GM21528 (cell line): ENCODE data around the gene MED16.

ENCODE experiments used
- ATAC-seq: cut with Tn5 transposase; IDR thresholded peaks from one replicate; pipeline ENCODE4 v1.9.1; 2021; ENCODE audit warnings: mild to moderate bottlenecking, moderate library complexity; ENCODE audit not compliant: unreplicated experiment, low FRiP score

Gene MED16

GRCh38 chr19:929203-929890 lies 36.4 kb upstream of the MED16 start:
- ATAC-seq: no peak

GRCh38 chr19:928471-929202 lies 35.6 kb upstream of the MED16 start:
- ATAC-seq: no peak

DNA sequence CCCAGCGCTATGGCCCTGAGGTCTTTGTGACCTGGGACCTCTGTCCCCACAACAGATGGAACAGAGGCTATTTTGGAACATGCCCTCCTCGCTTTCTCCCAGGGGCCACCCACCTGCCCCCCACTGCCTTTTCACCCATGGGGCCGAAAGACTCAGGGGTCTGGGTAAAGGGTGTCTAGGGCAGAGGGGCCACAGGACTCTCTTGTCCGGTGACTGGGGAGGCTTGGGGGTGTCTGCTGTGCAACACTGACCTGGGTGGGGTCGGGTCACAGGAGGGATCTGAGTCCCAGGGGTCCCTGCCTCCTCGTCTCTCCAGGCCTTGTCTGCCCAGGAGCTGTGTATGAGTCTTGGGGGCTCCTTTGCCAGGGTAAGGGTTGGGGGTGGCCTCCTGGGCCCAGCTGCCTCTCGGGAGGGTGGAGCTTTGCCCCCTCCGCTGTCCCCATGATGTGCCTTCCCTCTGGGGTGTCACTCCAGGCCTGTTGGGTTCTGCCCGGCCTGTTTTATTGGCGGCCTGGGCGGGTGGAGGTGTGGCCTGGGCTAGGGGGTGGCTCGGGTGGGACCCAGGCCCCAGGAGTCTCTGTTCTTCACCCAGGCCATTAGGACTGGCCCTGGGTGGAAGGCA lies 34.9 kb upstream of the MED16 start:
- no peak for ATAC-seq

DNA sequence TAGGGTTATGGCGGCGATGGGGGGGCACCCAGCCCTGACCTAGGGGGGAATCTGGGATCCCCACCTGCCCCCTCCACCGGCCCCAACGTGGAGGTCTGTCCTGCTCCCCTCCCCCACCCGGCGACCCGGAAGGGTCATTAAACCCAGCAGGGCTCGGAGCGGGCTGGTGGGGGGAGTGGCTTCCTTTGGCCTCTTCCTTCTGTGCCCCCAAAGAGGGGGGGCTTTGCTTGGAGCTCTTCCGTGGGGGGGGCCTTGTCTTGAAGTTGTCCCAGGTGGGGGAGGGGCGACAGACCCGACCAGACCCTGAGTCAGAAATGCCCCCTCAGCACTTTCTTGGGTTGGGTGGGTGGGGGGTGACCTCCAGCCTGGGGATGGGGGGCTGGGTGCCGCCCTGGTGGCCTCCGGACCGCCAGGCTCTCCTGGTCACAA lies 34.4 kb upstream of the MED16 start:
- ATAC-seq: no peak

DNA sequence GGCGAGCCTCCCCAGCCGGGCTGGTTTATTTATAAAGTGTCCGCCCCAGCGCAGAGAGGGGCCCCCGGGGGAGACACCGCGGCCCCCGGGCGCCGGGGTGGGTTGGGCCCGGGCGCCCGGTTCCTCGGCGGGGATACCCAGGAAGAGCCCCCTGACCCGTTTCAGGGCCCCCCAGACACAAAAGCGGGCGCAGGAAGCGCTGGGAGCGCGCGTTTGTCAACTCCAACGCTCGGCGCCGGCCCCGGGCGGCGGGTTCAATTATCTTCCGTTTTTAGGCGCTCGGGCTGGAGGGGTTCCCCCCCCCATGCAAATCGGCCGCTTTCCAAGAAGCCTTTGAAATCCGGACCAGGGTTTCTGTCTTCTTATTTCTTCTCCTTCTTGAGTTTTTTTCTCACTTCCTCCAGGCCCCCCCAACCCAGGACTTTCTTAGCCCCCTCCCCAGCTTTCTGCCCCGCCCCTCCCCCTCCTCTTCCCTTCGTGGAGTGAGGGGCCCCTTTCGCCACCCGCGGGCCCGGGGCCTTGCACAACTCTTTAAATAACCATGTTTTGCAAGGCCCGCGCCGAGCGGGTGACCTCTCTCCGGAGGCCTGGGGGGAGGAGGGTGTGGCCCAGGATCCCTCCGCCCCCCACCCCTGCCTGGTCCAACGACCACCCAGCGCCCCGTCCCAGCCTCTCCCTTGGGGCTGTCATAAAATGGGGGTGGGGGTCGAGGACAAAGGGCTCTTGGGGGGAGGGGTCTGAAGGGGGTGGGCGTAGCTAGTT lies 33.8 kb upstream of the MED16 start:
- no peak for ATAC-seq

- no peak for ATAC-seq
Measured at GRCh38 chr19:926323-926588, 33.3 kb upstream of the MED16 start.

DNA sequence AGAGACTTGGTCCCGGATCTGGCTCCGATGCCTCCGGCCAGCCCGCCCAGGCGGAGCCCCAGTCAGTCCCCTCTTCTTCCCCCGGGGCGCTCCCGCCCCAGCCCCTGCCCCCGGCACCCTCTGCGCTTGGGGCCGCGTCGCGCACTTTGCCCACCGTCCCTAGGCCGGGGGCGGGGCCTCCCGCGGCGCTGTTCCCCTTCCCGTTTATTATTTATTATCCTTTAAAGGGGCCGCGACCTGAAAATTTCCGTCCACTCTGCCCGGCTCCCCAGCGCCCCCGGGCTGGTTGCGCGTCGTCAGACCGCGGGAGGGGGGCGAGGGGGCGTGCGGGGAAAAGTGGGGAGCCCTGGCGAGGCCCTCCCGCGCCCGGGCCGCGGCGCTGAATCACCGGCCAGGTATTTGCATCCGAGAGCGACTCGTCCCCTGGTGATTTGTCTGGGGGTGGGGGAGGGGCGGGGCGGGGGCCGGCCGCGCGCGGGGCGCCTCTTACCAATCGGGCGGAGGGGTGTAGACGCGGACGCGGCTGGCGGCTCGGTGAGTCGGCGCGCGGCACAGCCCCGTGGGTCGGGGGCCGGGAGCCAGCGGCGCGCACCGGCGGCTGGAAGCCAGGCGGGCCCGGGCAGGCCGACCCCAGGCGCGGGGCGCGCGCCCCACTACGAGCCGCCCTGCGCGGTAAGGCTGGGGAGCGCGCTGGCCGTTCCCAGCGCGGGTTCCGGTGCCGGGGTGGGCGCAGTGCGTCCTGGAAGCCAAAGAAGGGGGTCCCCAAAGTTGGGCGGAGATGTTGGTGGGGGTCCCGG lies 32.7 kb upstream of the MED16 start, which contains the start of gene ARID3A:
TSS of gene ARID3A (plus strand) at position 510 of the 797 bp plus-strand sequence. CDS start 3,494 bp downstream, outside the sequence.
- ATAC-seq: peak; percentile 53

- peak; percentile 46 for ATAC-seq
Measured at GRCh38 chr19:925087-925525, 32.1 kb upstream of the MED16 start.

- no peak for ATAC-seq
Measured at GRCh38 chr19:924553-925086, 31.6 kb upstream of the MED16 start.

- peak; percentile 38 for ATAC-seq
Measured at GRCh38 chr19:920051-920864, 27.3 kb upstream of the MED16 start.

DNA sequence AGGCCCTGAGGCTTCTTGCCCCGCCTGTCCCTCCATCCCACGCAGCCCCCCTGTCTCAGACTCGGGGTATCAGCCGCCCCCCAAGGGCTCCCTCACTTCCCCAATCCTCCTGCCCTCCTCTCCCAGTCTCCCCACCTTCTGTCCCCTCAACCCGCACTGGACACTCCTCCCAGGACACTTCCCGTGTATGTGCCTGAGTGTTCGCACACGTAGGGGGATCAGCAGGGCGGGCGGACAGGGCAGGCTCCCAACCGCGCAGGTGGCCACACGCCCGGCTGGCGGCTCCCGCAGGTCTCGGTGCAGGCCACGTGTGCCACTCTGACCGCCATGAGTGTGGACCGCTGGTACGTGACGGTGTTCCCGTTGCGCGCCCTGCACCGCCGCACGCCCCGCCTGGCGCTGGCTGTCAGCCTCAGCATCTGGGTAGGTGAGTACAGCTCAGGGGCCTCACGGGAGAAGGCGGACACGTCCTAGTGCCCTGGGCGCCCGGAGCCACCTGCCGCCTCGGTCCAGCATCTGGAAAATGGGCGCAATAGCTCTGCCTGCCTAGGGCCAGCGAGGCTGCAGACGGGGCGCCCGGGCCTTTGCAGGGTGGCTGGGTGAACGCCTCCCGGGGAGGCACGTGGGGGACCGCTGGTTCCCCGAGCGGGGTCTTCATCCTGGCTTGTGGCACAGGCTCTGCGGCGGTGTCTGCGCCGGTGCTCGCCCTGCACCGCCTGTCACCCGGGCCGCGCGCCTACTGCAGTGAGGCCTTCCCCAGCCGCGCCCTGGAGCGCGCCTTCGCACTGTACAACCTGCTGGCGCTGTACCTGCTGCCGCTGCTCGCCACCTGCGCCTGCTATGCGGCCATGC lies 26.4 kb upstream of the MED16 start:
- ATAC-seq: peak; percentile 13

DNA sequence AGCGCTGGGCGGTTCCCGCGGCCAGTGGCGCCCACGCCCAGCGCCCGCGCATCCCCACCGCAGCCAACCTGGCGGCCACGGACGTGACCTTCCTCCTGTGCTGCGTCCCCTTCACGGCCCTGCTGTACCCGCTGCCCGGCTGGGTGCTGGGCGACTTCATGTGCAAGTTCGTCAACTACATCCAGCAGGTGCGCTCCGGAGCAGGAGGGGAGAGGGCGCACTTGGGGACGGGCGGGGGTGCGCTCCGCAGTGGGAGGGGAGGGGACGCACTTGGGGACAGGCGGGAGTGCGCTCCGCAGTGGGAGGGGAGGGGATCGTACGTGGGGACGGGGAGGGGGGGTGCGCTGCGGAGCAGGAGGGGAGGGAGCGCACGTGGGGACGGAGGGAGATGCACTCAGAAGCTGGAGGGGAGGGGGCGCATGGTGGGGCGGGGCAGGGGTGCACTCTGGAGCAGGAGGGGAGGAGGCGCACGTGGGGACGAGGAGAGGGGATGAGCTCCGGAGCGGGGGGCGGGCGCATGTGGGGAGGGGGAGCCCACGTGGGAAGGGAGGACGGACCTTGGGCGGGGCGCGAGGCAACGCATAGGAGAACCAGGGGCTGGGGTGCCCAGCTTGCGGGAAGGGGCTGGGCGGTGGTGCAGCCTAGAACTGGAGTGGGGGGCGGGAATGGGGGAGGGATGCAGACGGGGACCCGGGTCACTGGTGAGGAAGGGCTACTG lies 25.7 kb upstream of the MED16 start:
- no peak for ATAC-seq

- no peak for ATAC-seq
Measured at GRCh38 chr19:918152-918437, 25.1 kb upstream of the MED16 start.

DNA sequence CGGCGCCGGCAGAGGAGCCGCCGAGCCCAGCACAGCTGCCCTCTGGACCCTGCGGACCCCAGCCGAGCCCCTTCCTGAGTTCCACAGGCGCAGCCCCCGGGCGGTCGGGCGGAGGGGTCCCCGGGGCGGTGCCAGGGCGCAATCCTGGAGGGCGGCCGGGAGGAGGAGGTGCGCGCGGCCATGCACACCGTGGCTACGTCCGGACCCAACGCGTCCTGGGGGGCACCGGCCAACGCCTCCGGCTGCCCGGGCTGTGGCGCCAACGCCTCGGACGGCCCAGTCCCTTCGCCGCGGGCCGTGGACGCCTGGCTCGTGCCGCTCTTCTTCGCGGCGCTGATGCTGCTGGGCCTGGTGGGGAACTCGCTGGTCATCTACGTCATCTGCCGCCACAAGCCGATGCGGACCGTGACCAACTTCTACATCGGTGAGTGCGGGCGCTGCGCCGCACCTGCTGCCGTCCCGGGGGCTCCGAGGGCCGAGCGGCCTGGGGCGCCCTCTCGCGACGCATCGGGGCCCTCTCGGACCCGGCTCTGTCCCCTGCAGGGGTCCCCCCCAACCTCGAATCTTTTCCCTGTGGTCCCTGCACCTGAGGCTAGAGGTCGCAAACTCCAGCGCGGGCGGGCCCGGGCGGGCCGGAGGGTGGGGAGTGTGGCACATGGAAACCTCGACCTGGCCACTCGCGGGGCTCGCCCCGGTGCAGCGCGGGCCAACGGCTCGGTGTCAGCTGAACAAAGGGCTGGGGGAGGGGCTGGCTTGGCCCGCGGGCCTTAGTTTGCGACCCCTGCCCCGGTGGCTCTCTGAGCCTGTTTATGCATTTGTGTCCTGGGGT lies 24.6 kb upstream of the MED16 start, which contains the start of gene KISS1R:
TSS of gene KISS1R (plus strand) at position 11 of the 829 bp plus-strand sequence. CDS start at position 181, 170 bp downstream.
- no peak for ATAC-seq

DNA sequence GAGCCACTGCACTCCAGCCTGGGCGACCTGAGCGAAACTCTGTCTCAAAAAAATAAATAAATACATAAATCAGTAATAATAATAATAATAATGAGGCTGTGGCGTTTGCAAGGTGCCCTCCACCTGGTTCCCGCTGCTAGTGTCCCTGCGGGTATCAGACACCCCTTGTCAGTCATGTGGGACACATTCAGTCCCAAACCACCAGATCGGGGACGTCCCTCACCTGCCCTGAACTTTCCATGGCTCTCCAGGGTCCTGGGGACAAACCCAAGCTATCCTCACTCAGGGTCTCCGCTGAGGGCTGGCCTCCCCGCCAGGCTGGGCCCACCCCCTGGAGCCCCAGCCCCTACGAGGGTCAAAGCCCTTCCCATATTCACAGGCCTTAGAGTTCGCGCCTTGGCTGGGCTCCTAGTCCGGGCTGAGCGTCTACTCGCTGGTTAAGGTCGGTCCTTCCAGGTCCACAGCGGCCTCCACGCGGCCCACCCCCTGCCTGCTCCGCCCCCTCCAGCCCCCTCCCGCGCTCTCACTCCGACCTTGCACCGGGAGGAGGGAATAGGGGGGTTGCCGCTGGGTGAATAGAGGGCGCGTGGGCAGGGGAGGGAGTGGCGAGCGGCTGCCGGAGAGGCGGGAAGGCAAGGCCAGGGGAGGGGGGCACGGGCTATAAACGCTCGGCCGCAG lies 23.8 kb upstream of the MED16 start:
- no peak for ATAC-seq

DNA sequence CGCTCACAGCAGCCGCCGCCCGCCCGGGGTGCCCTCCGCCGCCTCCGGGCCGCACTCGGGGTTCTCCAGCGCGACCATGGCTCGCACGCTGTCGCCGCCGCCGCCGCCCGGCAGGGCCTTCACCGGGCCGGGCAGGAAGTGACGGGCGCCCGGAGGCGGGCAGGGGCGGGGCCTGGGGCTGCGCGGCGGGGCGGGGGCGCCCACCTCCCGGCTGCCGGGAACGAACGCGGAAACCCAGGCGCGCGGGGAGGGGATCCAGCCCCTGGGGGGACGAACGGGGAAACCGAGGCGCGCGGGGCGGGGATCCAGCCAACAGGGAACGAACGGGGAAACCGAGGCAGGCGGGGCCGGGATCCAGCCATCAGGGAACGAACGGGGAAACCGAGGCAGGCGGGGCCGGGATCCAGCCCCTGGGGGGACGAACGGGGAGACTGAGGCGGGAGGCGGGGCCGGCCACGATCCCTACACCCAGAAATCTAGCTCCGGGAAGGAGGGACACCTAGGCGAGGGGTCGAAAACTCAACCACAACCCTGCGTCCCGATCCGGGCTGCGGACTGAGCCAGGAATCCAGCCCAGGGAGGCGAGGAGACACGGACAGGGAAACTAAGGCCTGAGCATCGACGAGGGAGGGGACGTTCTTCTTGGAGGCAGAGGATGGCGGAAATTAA lies 20.2 kb upstream of the MED16 start, which contains the start of gene R3HDM4:
TSS of gene R3HDM4 (minus strand) at position 140 of the 669 bp plus-strand sequence. CDS start at position 78, 62 bp downstream.
- ATAC-seq: no peak
